Endothelial cell of umbilical vein (primary cell): ENCODE data around the gene RTF2. TPM values are rescaled to one million over a fixed set of nuclear protein-coding genes. Genes with fewer than 3 reads are reported as not detected.

Experiments
- BruUV-seq: library from RNA; stranded (reverse); fragments of 400-500 nt; replicated peaks from 2 replicates; lab custom pipeline; 2021; lab: Mats Ljungman, UMichigan
- CTCF ChIA-PET: fragments of 300-600, 350-600 bp; sonication (Branson Sonifier 250); formaldehyde crosslinking; loops from one replicate; lab custom pipeline; 2021; ENCODE audit warnings: antibody characterized with exemption, inconsistent platforms; lab: Charles Lee
- POLR2A ChIA-PET: fragments of 300-600, 350-600 bp; sonication (Branson Sonifier 250); formaldehyde crosslinking; loops from one replicate; lab custom pipeline; 2021; ENCODE audit warnings: antibody characterized with exemption, inconsistent platforms; lab: Charles Lee
- DNase-seq: peaks from one replicate; pipeline ENCODE4 v3.0.0-alpha.2; 2011; ENCODE audit warnings: low read depth, low spot score
- FAIRE-seq: peaks from 2 replicates; lab custom pipeline; 2011; peaks lifted over from hg19 to GRCh38; lab: Jason Lieb, UNC
- H2AFZ ChIP-seq: 2 replicates; pipeline ENCODE4 v1.6.0; 2012; ENCODE audit warnings: low read depth, low read length, control low read depth, inconsistent platforms
- H3K27ac ChIP-seq: 2 replicates; pipeline ENCODE4 v1.5.1; 2011; ENCODE audit warnings: low read depth, mild to moderate bottlenecking, control low read depth, low read length, moderate library complexity; ENCODE audit not compliant: insufficient read depth
- H3K27me3 ChIP-seq, 2 experiments: 2 replicates each; pipeline versions ENCODE4 v1.6.0 to v1.6.1; 2011; ENCODE audit warnings: low read length in 2 of 2, mixed read lengths in 1 of 2; ENCODE audit not compliant: control insufficient read depth in 2 of 2, insufficient read depth in 2 of 2
- H3K36me3 ChIP-seq, 2 experiments: 2 replicates in 1 of 2; 3 replicates in 1 of 2; pipeline ENCODE4 v1.5.1; 2011; ENCODE audit warnings: low read length in 2 of 2, mild to moderate bottlenecking in 1 of 2, moderate library complexity in 1 of 2; ENCODE audit not compliant: control insufficient read depth in 2 of 2, insufficient read depth in 2 of 2; ENCODE audit errors: extremely low read depth in 1 of 2
- H3K4me1 ChIP-seq: 3 replicates; pipeline ENCODE4 v1.5.1; 2011; ENCODE audit warnings: mild to moderate bottlenecking, low read length; ENCODE audit not compliant: control insufficient read depth, insufficient read depth; ENCODE audit errors: extremely low read depth
- H3K4me2 ChIP-seq: 2 replicates; pipeline ENCODE4 v1.6.1; 2011; ENCODE audit warnings: low read length, control low read depth, mixed read lengths; ENCODE audit not compliant: insufficient read depth
- H3K4me3 ChIP-seq, 3 experiments: fragments of 200-600 bp in 1 of 3; sonication (generic), shearing (Covaris generic) in 1 of 3; replicated peaks in 1 of 3; 2 replicates each; pipeline ENCODE4 v1.5.1; 2011 to 2016; ENCODE audit warnings: control low read depth in 3 of 3, low read length in 3 of 3, mild to moderate bottlenecking in 2 of 3, inconsistent platforms in 1 of 3, low read depth in 1 of 3, moderate library complexity in 1 of 3; ENCODE audit not compliant: insufficient read depth in 1 of 3
- H3K79me2 ChIP-seq: 2 replicates; pipeline ENCODE4 v1.6.0; 2012; ENCODE audit warnings: low read length, inconsistent platforms; ENCODE audit not compliant: control insufficient read depth, insufficient read depth
- H3K9ac ChIP-seq: replicated peaks from 2 replicates; pipeline ENCODE3; 2011; ENCODE audit warnings: low read length, control low read depth; ENCODE audit not compliant: insufficient read depth; ENCODE audit errors: extremely low read depth
- H3K9me1 ChIP-seq: replicated peaks from 3 replicates; pipeline ENCODE4 v1.6.0; 2011; ENCODE audit warnings: mild to moderate bottlenecking, low read length; ENCODE audit not compliant: control insufficient read depth, insufficient read depth; ENCODE audit errors: extremely low read depth
- H3K9me3 ChIP-seq: replicated peaks from 2 replicates; pipeline ENCODE4 v1.5.1; 2012; ENCODE audit warnings: low read length, inconsistent platforms; ENCODE audit not compliant: control insufficient read depth, insufficient read depth
- H4K20me1 ChIP-seq: replicated peaks from 2 replicates; pipeline ENCODE3; 2011; ENCODE audit warnings: mild to moderate bottlenecking, low read length; ENCODE audit not compliant: control insufficient read depth, insufficient read depth; ENCODE audit errors: extremely low read depth
- EZH2 ChIP-seq: IDR thresholded peaks from 2 replicates; pipeline ENCODE4 v1.6.1; 2012; ENCODE audit warnings: borderline replicate concordance, low read depth, mild to moderate bottlenecking, moderate library complexity, low read length, inconsistent platforms; ENCODE audit not compliant: severe bottlenecking
- FOS ChIP-seq: IDR thresholded peaks from 2 replicates; pipeline ENCODE4 v1.6.1; 2011; ENCODE audit warnings: mild to moderate bottlenecking, low read length, moderate library complexity, borderline replicate concordance; ENCODE audit not compliant: insufficient read depth
- GATA2 ChIP-seq: IDR thresholded peaks from 2 replicates; pipeline ENCODE4 v1.7.0; 2011; ENCODE audit warnings: low read depth, mild to moderate bottlenecking, moderate library complexity, mixed read lengths, low read length; ENCODE audit not compliant: insufficient read length, insufficient read depth
- JUN ChIP-seq: IDR thresholded peaks from 2 replicates; pipeline ENCODE4 v1.6.1; 2011; ENCODE audit warnings: borderline replicate concordance, low read depth; ENCODE audit not compliant: insufficient read length, insufficient read depth
- MYC ChIP-seq: IDR thresholded peaks from one replicate; pipeline ENCODE4 v1.6.1; 2011; ENCODE audit warnings: mild to moderate bottlenecking, low read depth, low read length
- POLR2A ChIP-seq: IDR thresholded peaks from 2 replicates; pipeline ENCODE4 v1.6.1; 2012; ENCODE audit warnings: low read depth, mild to moderate bottlenecking, control low read depth, low read length
- POLR2AphosphoS5 ChIP-seq: IDR thresholded peaks from 2 replicates; pipeline ENCODE4 v1.6.1; 2012; ENCODE audit warnings: low read depth, mild to moderate bottlenecking, control low read depth, low read length, moderate library complexity; ENCODE audit not compliant: insufficient read depth
- dilution Hi-C: fragments of 300-500 bp; cut with MboI; formaldehyde crosslinking; loops from one replicate; pipeline ENCODE4 v1.15.0; 2019; ENCODE audit warnings: low sequenced_read_pairs; ENCODE audit not compliant: extremely low pct_ligation_motif_present
- intact Hi-C: fragments of 100-400 bp; cut with micrococcal nuclease; formaldehyde crosslinking; loops from one replicate; pipeline ENCODE4 v1.10.0; 2022
- polyA plus RNA-seq, 4 experiments: library from polyadenylated mRNA; depleted of rRNA in 3 of 4; stranded (reverse) in 3 of 4; unstranded in 1 of 4; fragments of >200 nt; gene quantifications; 2 replicates each; pipeline versions ENCODE4 v1.2.1 to v1.2.3, GENCODE V29; 2011 to 2012; ENCODE audit warnings: missing spikeins in 1 of 4
- total RNA-seq: library from RNA; stranded (reverse); gene quantifications from 2 replicates; pipeline ENCODE4 v1.2.3, GENCODE V29; 2021
- TF ChIP-seq, protein P1 (sequence below), 2 donors: IDR thresholded peaks; 1 replicate in 1 of 2; 2 replicates in 1 of 2; pipeline ENCODE4 v1.5.1; 2011; ENCODE audit warnings: low read length in 2 of 2, mild to moderate bottlenecking in 2 of 2, moderate library complexity in 2 of 2, control low read depth in 1 of 2, inconsistent platforms in 1 of 2, low read depth in 1 of 2; ENCODE audit not compliant: insufficient read depth in 1 of 2; ENCODE audit errors: extremely low read depth in 1 of 2
- TF ChIP-seq, protein P2 (sequence below): IDR thresholded peaks from 2 replicates; pipeline ENCODE4 v1.6.1; 2011; ENCODE audit not compliant: insufficient read depth, insufficient read length

The RTF2 gene
- total and polyA plus RNA-seq, 2 donors (not counting 3 experiments of a cell fraction or from before 2014, with no cell fraction given): 68.8 to 84.7 TPM

DNA sequence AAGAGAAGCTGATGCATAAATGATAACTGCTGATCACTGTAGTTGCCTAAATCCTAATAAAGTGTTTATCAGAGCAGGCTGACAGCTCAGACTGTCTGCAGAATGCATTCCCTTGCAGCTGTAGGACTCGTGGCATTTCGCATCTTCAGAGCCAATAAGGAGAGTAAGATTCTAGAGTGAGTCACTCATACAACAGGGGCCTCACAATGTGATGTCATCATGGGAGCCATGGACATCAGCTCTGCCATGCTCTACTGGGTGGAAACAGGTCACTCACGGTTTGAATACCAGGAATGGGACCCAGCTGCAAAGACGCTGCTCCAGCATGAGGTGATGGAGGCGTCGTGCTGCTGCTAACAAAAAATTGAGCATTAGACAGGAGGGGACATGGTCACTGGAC, 72.0 kb downstream of the RTF2 start:
- no peak for FAIRE-seq
- no peaks in the 10 kb centered on the region for H3K9me3 ChIP-seq
- no peaks in the 10 kb centered on the region for H3K4me1 ChIP-seq
- no peaks in the 10 kb centered on the region for H3K36me3 ChIP-seq
- H3K27ac ChIP-seq: no peak overlapping the region
- H3K9me1 ChIP-seq: no peaks in the 10 kb centered on the region
- BruUV-seq: no TSS peak
- dilution Hi-C loops: no loop called here
- no peaks in the 10 kb centered on the region for H4K20me1 ChIP-seq
- no peak overlapping the region for H3K4me3 ChIP-seq
- H3K79me2 ChIP-seq: no peaks in the 10 kb centered on the region
- ChIA-PET POLR2A (no interaction called here), CTCF (interaction anchor here (3.3 kb wide), 1 partner anchor 10 kb away, joined by 14 read pairs; no protein-coding TSS in a partner anchor)
- TF ChIP-seq GATA2 (no peak), MYC (no peak), POLR2A (no peak), JUN (no peak), POLR2AphosphoS5 (no peak)
- H3K27me3 ChIP-seq: no peaks in the 10 kb centered on the region
- no peak overlapping the region for H3K4me2 ChIP-seq
- H3K9ac ChIP-seq: no peak overlapping the region
- DNase-seq: no peak
- H2AFZ ChIP-seq: no peak overlapping the region
- intact Hi-C loops: no loop called here

DNA sequence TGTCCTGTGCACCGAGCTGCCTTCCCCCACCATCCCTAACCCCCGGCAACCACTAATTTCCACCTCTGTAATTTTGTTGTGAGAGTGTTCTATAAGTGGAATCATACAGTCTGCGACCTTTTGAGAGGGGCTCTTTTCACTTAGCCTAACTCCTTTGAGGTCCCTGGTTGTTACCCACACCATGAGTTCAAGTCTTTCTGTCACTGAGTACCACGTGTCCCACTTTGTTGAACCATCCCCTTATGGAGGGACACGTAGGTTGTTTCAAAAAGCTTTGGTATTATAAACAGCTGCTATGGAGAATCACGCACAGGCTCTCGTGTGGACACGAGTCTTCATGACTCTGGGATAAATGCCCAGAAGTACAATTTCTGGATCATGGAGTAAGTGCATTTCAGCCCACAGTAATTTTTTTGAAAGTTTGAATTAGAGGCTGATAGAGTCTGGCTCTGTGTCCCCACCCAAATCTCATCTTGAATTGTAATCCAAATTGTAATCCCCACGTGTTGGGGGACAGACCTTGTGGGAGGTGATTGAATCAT, 74.1 kb downstream of the RTF2 start:
- no peak for FAIRE-seq
- Histone ChIP-seq H3K79me2 (no peaks in the 10 kb centered on the region), H3K36me3 (no peaks in the 10 kb centered on the region), H3K4me2 (no peak overlapping the region), H3K9me1 (no peaks in the 10 kb centered on the region), H3K27me3 (no peaks in the 10 kb centered on the region), H3K4me3 (no peak overlapping the region), H3K4me1 (no peaks in the 10 kb centered on the region), H2AFZ (no peak overlapping the region), H3K9ac (no peak overlapping the region), H4K20me1 (no peaks in the 10 kb centered on the region), H3K27ac (no peak overlapping the region), H3K9me3 (no peaks in the 10 kb centered on the region)
- no TSS peak for BruUV-seq
- dilution Hi-C loops: no loop called here
- TF ChIP-seq GATA2 (no peak), JUN (no peak), FOS (no peak), EZH2 (no peak), POLR2AphosphoS5 (no peak), POLR2A (no peak), MYC (no peak)
- TF ChIP-seq, protein P1, sequence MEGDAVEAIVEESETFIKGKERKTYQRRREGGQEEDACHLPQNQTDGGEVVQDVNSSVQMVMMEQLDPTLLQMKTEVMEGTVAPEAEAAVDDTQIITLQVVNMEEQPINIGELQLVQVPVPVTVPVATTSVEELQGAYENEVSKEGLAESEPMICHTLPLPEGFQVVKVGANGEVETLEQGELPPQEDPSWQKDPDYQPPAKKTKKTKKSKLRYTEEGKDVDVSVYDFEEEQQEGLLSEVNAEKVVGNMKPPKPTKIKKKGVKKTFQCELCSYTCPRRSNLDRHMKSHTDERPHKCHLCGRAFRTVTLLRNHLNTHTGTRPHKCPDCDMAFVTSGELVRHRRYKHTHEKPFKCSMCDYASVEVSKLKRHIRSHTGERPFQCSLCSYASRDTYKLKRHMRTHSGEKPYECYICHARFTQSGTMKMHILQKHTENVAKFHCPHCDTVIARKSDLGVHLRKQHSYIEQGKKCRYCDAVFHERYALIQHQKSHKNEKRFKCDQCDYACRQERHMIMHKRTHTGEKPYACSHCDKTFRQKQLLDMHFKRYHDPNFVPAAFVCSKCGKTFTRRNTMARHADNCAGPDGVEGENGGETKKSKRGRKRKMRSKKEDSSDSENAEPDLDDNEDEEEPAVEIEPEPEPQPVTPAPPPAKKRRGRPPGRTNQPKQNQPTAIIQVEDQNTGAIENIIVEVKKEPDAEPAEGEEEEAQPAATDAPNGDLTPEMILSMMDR (IDR thresholded peaks at IDR 0.05; ENCODE audit: extremely low read depth in 1 of 2, insufficient read depth in 1 of 2, low read depth in 1 of 2, low read length in 2 of 2): no peak
- TF ChIP-seq, protein P2, sequence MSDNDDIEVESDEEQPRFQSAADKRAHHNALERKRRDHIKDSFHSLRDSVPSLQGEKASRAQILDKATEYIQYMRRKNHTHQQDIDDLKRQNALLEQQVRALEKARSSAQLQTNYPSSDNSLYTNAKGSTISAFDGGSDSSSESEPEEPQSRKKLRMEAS: no peak
- intact Hi-C loops: no loop called here
- ChIA-PET POLR2A (no interaction called here), CTCF (interaction anchor here (3.3 kb wide), 1 partner anchor 8 kb away, joined by 14 read pairs; no protein-coding TSS in a partner anchor)
- DNase-seq: no peak
